Measurements from ENCODE around the gene FAHD1.

FAHD1 gene

DNA sequence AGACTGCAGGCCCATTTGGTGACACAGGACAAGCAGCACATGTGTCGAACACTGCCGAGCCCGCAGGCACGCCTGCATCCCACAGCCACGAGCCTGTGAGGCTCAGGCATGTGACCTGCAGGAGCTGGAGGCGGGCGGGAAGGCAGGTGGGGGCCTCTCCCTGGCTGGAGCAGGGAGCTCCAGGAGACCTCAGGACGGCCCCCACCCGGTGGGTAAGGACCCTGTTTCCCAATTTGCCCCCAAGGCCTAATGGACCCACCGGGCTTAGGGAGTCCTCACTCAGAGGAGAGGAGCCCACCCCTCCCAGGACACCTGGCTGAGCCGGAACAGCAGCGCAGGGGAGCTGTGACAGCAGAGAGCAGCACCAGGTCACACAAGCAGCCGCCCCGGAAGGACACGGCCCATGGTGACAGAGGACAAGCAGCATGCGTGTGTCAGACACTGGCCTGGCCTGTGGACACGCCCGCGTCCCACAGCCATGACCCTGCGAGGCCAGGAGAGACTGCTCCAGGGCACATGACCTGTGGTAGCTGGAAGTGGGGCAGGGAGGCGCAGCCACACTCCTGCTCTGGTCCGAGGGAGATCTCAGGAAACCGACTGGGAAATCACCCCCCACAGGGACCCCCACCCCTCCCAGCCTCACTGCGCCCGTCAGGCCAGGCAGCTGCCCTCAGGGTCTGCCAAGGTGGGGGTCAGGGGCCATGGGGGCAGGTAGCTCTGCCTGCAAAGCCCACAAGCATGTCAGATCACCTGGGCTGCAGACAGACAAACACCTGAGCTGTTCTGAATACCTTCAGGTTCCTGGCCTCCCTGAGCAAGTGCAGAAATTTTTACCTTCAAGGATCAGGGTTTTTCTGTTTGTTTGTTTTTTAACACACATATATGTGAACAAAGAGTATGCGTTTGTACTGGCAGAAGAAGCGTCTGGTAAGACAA, 47.0 kb upstream of the FAHD1 start:
- no peak overlapping the region for H3K4me3 ChIP-seq (ENCODE audit: severe bottlenecking)
- H3K36me3 ChIP-seq (ENCODE audit: low read depth) = peaks cover 35% of the 10 kb centered on the region
- peak overlapping the region; percentile 45 for H3K27ac ChIP-seq (ENCODE audit: poor library complexity, severe bottlenecking)
- H3K27me3 ChIP-seq (ENCODE audit: insufficient read depth, poor library complexity, severe bottlenecking) = no peaks in the 10 kb centered on the region
- ATAC-seq (ENCODE audit: low read depth) (no peak), DNase-seq (ENCODE audit: low spot score) (no peak)
- peaks cover 6% of the 10 kb centered on the region for H3K4me1 ChIP-seq (ENCODE audit: insufficient read depth, poor library complexity, severe bottlenecking)
- TF ChIP-seq, protein P1, sequence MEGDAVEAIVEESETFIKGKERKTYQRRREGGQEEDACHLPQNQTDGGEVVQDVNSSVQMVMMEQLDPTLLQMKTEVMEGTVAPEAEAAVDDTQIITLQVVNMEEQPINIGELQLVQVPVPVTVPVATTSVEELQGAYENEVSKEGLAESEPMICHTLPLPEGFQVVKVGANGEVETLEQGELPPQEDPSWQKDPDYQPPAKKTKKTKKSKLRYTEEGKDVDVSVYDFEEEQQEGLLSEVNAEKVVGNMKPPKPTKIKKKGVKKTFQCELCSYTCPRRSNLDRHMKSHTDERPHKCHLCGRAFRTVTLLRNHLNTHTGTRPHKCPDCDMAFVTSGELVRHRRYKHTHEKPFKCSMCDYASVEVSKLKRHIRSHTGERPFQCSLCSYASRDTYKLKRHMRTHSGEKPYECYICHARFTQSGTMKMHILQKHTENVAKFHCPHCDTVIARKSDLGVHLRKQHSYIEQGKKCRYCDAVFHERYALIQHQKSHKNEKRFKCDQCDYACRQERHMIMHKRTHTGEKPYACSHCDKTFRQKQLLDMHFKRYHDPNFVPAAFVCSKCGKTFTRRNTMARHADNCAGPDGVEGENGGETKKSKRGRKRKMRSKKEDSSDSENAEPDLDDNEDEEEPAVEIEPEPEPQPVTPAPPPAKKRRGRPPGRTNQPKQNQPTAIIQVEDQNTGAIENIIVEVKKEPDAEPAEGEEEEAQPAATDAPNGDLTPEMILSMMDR (IDR thresholded peaks at IDR 0.05; ENCODE audit: poor library complexity, severe bottlenecking) = no peak
- no peaks in the 10 kb centered on the region for H3K9me3 ChIP-seq (ENCODE audit: severe bottlenecking)

DNA sequence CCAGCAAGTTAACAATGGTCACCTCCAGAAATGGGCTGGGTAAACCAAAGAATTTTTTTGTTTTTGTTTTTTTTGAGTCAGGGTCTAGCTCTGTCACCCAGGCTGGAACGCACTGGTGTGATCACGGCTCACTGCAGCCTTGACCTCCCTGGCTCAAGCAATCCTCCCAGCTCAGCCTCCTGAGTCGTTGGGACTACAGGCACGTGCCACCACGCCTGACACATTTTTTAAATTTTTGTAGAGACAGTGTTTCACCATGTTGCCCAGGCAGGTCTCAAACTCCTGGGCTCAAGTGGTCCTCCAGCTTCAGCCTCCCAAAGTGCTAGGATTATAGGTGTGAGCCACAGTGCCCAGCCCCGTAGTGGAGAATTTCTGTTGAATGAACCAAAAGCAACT, 46.3 kb upstream of the FAHD1 start:
- no peaks in the 10 kb centered on the region for H3K27me3 ChIP-seq (ENCODE audit: insufficient read depth, poor library complexity, severe bottlenecking)
- H3K4me3 ChIP-seq (ENCODE audit: severe bottlenecking) = no peak overlapping the region
- H3K36me3 ChIP-seq (ENCODE audit: low read depth) = peaks cover 33% of the 10 kb centered on the region
- H3K4me1 ChIP-seq (ENCODE audit: insufficient read depth, poor library complexity, severe bottlenecking) = peaks cover 6% of the 10 kb centered on the region
- DNase-seq (ENCODE audit: low spot score) = no peak
- ATAC-seq (ENCODE audit: low read depth) = no peak
- peak overlapping the region; percentile 45 for H3K27ac ChIP-seq (ENCODE audit: poor library complexity, severe bottlenecking)
- no peaks in the 10 kb centered on the region for H3K9me3 ChIP-seq (ENCODE audit: severe bottlenecking)
- TF ChIP-seq, protein P1 (IDR thresholded peaks at IDR 0.05; ENCODE audit: poor library complexity, severe bottlenecking) = no peak

DNA sequence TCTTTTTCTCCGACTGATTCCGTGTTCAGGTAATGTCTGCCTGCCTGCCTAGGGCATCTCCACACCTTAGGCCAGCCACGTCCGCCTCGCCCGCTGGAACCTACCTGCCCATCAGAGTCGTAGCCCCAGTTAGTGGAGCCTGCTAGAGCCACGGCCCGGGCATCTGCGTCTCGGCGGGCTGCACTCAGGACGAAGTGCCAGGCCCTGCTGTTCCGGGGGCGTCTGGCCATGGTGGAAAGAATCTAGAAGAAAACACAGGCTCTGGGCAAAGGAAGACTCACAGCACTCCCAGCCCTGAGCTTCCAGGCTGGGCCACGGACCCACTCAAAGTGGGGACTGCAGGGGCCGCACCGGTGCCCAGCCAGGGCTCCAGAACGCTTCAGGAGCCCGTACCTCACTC, 45.8 kb upstream of the FAHD1 start:
- ATAC-seq (ENCODE audit: low read depth) = no peak
- Histone ChIP-seq H3K36me3 (ENCODE audit: low read depth) (peaks cover 27% of the 10 kb centered on the region), H3K4me3 (ENCODE audit: severe bottlenecking) (peak overlapping the region; percentile 95), H3K27ac (ENCODE audit: poor library complexity, severe bottlenecking) (peak overlapping the region; percentile 45), H3K27me3 (ENCODE audit: insufficient read depth, poor library complexity, severe bottlenecking) (no peaks in the 10 kb centered on the region), H3K9me3 (ENCODE audit: severe bottlenecking) (no peaks in the 10 kb centered on the region), H3K4me1 (ENCODE audit: insufficient read depth, poor library complexity, severe bottlenecking) (peaks cover 6% of the 10 kb centered on the region)
- no peak for DNase-seq (ENCODE audit: low spot score)
- TF ChIP-seq, protein P1 (IDR thresholded peaks at IDR 0.05; ENCODE audit: poor library complexity, severe bottlenecking) = no peak

DNA sequence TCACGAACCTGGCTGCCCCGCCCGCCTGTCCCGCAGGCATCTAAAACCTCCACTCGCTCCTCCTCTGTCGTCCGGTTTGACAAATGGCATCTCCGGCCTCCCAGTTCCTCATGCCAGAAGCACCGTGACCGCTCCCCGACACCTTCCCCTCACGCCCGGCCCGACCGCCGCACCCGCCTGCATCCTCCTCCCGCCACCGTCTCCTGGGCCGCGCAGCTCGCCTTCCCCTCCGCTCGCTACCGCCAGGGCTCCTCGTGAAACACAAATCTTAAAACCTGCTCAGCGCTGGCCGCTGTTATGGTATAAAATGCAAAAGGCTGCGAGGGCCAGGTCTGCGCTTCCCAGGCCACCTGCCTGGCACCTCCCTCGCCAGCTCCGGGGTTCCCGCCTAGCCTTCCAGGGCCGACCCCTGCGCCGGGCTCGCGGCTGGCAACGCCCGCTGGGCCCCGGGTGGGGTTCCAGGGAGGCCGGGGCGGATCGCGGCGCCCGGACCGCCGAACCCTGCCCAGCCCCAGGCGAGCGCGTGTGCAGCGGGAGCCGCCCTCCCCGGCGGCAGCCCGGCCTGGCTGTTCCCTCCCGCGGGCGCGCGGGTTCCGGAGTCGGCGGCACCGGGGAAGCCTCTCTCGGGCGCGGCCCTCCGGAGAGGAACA, 45.1 kb upstream of the FAHD1 start:
- H3K27ac ChIP-seq (ENCODE audit: poor library complexity, severe bottlenecking) = peak overlapping the region; percentile 45
- peaks cover 6% of the 10 kb centered on the region for H3K4me1 ChIP-seq (ENCODE audit: insufficient read depth, poor library complexity, severe bottlenecking)
- DNase-seq (ENCODE audit: low spot score) (no peak), ATAC-seq (ENCODE audit: low read depth) (no peak; the same call in 1 of the 3 replicates)
- no peaks in the 10 kb centered on the region for H3K27me3 ChIP-seq (ENCODE audit: insufficient read depth, poor library complexity, severe bottlenecking)
- H3K36me3 ChIP-seq (ENCODE audit: low read depth) = peaks cover 22% of the 10 kb centered on the region
- TF ChIP-seq, protein P1 (IDR thresholded peaks at IDR 0.05; ENCODE audit: poor library complexity, severe bottlenecking) = no peak
- H3K4me3 ChIP-seq (ENCODE audit: severe bottlenecking) = peak overlapping the region; percentile 95
- H3K9me3 ChIP-seq (ENCODE audit: severe bottlenecking) = no peaks in the 10 kb centered on the region

Data from RWPE2 (cell line).